HG02970 (cell line): ENCODE results near the gene ERI3.

Experiments used
- ATAC-seq: cut with Tn5 transposase; IDR thresholded peaks from one replicate; pipeline ENCODE4 v1.9.1; 2021; ENCODE audit warnings: mild to moderate bottlenecking, moderate library complexity, moderate number of reproducible peaks; ENCODE audit not compliant: unreplicated experiment, low FRiP score

The ERI3 gene, protein sequence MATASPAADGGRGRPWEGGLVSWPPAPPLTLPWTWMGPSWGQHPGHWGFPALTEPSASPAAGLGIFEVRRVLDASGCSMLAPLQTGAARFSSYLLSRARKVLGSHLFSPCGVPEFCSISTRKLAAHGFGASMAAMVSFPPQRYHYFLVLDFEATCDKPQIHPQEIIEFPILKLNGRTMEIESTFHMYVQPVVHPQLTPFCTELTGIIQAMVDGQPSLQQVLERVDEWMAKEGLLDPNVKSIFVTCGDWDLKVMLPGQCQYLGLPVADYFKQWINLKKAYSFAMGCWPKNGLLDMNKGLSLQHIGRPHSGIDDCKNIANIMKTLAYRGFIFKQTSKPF

DNA sequence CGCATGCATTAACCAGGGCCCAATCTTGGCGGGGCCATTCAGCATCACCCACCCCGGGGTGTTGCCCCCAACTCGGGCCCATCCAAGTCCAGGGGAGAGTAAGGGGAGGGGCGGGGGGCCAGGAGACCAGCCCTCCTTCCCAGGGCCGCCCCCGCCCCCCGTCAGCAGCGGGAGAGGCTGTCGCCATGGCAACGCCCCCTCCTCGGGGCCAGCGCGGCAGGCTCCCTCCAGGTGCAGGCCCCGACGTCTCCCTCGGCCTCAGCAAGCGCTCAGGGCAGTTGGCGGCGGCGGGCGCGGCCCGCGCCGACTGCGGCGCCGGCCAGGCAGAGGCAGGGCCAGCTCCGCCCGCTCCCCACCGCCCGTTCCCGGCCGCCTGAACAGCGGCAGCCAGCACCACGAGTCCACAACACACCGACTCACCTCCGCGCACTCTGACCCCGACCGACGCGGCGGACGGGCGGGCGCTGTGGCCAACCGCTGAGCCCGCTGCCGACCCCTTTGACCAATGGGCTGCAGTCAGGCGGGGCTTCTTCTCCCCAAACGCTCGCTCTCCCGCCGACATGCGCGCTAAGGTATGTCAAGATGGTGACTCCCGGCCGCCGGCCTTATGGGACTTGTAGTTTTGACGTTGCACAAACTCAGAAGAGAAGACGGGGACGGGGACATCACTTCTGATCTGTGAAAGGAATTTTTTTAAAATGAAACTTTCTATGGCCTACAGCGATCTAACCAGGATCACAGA is at the start of gene ERI3:
TSS of gene ERI3 (minus strand) at position 418 of the 742 bp plus-strand sequence. CDS start at position 187, 231 bp downstream.
- ATAC-seq: peak; percentile 97

- ATAC-seq: no peak
These were observed 46.5 kb upstream of the ERI3 start for GRCh38 chr1:44401256-44402228.

- no peak for ATAC-seq
These were observed 35.2 kb upstream of the ERI3 start for GRCh38 chr1:44390277-44390676.

DNA sequence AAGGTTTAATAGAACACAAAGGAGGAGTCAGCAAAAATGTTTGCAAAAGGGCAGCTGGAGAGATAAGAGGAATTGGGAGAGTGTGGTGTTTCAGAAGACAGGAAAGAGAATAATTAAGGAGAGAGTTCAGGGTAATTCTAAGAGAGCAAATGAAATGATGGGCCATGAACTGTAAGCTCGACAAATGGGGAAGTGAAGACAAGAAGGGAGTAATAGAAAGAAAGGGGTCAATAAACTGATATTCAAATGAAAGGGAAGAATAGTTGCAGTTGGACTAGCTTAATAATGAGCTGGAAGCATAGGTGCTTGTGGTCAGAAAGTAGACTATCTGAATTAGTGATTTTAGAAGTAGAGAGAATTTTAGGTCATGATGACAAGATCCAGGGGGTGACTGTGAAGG is 34.4 kb upstream of the ERI3 start:
- ATAC-seq: no peak

DNA sequence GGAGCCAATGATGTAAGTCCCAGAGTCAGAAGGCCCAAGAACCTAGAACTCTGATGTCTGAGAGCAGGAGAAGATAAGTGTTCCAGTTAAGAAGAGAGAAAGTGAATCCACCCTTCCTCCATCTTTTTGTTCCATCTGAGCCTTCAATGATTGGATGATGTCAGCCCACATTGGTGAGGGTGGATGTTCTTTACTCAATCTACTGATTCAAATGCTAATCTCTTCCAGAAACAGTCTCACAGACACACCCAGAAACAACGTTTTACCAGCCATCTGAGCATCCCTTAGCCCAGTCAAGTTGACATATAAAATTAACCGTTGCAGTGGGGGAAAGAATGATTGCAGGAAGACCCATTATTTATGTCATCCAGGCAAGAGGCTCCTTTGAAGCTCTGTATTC is 33.5 kb upstream of the ERI3 start:
- no peak for ATAC-seq

DNA sequence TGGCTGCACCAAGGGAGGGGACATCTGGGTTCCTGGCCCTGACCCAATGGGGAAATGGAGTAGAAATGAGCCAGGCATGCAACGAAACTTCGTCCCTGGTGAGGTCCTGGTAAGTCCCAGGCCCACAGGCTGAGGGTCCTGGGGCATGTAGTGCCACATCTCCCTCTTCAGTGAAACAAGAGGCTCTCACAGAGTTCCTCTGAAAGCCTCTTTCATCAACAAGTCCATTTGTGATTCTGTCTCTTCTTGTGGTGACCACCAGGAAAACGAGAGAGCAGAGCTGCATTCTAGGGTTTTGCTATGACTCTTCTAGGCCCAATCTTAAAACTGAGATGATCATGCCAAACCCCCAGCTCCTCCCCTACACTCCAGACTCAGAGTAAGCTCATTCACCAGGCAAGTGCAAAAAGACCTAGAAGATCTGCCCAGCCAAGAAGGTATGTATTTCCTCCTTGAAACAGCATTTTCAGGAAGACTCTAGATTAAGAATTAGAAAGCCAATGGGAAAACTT is 25.7 kb upstream of the ERI3 start:
- no peak for ATAC-seq

DNA sequence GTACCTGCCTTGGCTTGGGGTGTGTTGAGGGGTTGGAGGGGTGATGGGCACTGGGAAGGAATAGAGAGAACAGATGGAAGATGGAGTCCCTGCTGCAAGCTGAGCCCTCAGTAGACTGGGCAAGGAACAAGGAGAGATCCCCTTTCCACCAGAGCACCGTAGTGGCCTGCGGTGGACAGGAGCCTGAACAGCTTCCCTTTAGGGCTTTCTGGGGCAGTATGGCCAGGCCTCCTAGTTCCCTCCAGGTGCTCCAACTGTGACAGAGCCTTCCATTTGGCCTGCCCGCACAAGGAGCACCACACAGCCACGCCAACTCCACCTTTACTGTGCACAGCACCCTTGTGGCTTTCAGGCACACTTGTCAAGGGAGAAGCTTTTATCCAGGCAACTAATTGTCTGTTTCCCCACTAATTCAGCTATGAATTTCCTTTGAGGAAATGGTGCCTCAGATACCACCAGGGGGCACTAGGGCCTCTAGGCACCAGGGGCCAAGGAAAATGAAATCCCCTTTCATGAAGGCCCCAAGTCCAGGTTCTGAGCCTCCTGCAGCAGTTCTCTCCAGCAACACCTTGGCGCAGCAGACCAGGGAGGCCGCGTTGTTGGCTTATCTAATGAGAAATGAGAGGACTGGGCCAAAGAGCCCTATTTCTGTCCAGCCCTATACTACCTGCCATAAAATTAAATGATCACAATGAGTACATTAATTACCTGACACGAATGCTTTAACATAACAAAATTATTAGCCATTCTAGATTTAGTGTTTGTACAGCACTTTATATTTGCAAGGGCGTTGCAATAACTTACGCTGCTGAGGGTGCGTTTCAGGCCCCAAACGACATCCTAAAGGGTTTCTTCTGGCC is 23.1 kb upstream of the ERI3 start:
- no peak for ATAC-seq

- no peak for ATAC-seq
These were observed 20.5 kb upstream of the ERI3 start for GRCh38 chr1:44375547-44375946.

- no peak for ATAC-seq
These were observed 16.1 kb upstream of the ERI3 start for GRCh38 chr1:44371206-44371605.

DNA sequence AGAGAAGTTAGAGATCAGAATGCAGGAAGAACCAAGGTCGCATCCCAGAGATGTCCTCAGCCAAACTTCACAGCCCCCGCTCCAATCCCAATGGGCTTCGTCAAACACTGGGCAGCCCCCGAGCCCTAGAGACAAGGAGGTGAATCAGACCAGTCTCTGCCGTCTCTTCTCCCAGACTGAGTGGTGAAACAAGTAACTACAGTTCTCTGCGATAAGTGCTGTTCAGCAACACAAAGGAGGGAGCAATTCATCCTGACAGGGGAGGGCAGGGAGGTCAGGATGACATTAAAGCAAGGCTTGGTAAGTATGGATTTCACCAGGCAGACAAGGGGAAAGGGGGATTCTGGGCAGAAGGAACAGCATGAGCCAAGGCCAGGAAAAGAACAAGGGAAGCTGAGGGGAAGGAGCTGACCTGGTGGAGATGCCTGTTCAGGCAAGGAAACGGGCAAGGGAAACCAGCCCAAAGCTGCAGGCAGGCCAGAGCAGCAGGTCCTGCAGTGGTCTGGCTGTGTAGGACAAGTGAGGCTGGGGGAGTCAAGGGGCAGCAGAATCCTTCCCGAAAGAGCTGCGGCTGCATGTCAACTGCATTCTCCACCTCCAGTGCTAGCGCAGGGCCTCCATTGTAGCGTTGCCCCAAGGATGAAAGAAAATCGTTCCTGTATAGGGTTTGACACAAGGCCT is 13.6 kb upstream of the ERI3 start:
- no peak for ATAC-seq

DNA sequence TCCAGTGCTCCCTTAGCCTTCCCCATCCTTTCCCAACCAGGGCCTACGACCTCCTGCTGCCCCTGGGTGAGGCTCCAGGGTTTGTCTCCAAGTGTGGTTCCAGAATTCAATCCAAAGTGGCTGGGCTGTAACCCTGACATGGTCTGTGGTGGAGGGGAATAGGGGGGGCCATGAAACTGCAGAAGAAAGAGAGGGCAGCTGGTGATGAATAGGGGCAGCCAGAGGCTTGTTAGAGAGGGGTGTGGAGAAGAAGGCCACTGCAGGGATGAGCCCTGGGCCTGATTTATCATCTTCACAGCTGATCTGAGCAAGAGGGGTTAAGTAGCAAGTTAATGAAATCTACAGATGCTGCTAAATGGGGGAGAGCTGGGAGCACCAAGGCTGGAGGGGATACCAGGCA is 12.9 kb upstream of the ERI3 start:
- no peak for ATAC-seq

DNA sequence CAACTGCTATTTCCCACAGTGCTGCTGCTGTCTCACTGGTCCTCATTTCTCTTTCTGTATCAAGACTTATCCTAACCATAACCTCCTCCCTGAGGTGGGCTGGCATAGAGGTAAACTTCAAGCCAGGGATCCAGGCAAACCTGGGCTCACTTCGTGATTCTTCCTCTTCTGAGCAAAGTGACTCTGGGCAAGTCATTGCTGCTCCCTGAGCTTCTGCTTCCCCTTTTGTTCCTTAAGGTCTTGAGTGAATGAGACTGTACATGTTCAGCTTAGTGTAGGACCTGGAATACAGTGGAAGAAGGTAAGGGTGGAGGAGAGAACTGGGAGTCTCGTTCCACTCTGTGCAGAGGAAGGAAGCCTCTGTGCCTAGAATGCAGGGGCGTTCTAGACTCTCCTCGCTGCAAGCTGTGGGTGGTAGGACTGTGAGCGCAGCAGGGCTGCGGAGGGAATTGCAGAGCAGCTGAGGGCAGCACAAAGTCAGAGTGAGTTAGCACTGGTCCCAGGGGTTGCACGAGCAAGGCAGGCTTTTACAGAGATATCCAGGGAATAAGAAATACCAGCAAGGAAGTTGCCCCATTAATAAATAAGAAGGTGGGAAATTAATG is 11.4 kb upstream of the ERI3 start:
- ATAC-seq: no peak

- ATAC-seq: no peak
These were observed 6.4 kb upstream of the ERI3 start for GRCh38 chr1:44361478-44361877.

DNA sequence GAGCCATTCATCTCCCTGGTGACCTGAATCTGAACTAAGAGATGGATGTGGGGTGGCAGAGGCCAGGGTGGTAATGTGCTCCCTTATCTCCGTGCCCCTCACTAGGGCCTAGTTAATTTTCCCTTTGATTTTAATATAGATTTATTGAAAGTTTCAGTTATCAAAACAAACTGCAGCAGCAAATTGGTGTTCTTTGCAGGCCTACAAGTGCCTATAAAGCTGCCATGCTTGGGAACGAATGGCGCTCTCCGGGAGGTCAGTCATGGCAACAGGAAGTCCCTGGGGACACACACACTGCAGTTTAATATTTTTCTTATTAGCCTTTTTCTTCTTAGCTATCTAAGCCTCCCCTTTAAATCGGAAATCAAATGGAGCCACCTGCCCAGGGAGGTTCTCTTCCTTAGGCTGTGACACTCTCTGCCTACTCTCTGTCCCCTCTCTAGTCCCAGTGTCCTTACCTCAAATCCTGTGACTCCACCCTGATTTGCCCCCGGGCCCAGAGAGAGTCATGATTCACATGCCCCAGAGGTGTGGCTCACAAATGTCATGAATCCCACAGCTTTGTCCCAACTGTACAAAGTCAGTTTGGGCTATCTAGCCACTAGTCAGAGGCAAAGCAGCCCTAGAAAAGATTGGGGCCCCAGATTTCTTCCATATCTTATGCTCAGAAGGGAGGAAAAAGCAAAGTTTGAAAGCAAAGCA is 4.3 kb upstream of the ERI3 start:
- no peak for ATAC-seq

DNA sequence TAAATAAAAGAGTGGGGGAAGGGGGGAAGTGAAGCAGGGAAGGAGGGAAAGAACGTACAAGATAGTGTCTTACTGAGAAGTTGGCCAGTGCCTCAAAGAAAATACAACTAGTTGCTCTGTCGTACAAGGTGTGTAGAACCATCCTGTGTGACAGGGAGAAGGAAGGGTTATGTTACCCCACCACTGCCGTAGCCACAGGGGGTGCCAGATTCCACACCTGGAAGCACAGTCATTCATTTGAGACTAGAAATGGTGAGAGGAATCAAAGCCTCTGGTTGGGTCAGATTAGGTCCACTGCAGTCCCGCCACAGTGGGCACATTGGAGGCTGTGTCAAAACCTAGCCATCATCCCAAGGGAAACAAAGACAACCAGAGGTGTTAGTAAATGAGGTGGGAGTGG is 2.7 kb upstream of the ERI3 start:
- no peak for ATAC-seq

DNA sequence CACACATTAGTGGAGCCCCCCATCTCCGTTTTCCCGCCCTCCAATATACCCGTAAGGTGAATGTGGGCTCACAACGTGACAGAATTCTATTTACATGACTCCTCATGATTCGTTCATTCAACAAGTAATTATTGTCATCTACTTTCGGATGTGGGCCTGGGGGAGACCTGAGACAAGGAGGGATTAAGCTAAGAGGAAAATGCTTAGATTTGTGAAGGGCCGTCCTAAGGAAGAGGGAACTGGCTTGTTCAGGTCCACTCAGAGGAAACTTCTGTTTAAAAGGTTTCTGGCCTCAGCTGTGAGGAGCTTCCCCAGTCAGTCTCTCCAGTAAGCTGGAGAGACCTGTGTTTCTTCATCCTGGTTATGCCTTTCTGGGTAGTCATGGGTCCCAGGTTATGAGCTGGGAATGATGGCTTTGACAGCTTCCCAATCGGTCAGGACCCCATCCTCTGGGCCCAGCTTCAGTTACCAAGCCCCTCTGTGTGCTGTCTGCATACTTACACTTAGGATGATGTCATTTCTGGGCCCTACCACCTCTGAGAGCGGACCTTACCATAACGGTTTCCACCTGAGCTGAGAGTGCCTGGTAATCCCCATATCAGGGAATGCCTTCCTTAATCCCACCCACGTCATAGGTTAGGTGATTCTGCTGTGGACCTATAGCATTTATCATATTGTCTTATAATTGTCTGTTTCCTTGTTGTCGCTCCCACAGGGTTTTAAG is 687 bp upstream of the ERI3 start:
- no peak for ATAC-seq

DNA sequence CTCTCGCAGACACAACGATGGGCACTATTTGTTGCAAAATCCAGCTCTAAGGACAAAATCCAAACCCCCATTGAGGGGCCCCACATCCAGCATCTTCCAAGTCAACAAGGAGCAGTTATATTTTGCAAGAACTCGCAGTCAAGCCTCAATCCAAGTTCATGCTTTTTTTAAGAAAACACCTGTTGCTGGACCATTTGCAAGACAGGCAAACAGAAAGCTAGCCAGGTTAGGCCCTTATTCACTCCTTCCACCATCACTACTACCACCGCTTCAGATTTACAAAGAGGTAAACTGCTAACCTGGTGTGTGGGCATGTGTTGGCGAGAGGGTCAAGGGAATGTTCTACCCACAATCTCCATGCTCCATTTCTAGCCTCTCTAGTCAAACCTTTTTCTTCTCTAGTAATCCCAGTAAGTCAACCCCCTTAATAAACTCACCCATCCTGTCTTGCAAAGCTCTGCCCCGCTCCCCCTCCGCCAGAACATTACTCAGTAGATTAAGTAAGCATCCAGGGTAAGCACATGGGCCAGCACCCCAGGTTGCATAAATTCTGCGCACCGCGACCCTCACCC is 703 bp downstream of the ERI3 start:
- no peak for ATAC-seq
